NCI-H1105 treated with DMSO at 0.1 percent for 48 hours (cell line): ENCODE results near the gene NHSL2.
A peak's percentile ranks its signal among the peaks of the same experiment; 100 is the strongest.

Experiments
- DNase-seq: peaks from one replicate; lab custom pipeline; 2025; lab: John Stamatoyannopoulos, UW

Gene NHSL2

DNA sequence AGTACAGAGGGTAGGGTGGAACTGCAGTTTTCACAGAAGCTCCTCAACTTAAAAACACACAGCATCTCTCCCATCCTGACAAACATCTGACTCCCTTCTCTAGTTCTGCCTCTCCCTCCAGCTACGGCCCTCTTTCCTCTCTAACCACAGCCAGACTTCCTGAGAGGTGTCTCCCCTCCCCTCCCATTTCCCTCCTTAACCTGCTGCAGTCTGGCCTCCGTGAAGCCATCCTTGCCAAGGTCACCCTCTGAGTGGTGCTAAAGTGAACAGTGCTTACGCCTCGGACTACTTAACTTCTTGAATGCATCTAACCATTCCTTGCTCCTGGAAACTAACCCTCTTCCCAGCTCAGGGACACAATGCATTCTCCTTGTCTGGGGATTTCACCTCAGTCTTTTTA, 167.8 kb downstream of the NHSL2 start:
- no peak for DNase-seq

DNA sequence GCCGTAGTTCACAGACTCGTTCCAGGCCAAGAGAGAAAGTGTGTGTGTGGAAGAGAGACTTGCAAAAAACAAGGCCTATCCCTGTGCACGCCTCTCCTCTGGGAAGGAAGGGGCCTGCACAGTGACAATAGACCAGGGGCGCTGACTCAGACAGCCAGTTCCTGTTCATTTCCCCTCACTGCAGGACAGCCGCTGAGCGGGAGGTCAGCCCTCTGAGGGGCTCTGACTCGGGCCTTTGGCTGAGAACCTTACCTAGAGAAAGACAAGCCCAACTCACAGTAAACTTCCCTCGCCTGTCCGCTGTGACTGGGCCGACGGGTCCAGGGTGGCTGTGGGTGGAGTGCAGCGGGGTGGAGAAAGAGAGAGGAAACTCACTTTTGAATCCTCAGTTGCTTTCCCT, 169.0 kb downstream of the NHSL2 start:
- DNase-seq: no peak

DNA sequence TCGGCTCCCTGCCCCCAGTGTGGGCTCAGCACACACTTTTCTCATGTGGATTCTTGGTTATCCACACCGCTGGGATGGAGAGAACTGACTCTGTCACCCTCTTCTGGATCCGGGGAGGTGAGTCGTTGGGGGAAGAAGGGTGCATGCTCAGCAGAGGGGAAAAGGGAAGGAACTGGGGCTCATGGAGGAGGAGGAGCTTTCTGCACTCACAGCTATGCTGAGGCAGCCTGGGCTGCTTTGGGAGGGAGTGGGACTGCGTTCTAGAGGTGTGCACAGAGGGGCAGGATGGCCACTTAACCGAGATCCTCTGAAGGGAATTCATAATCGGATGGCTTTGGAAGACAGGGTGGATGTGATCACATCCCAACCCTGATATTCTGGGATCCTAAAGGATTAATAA, 169.5 kb downstream of the NHSL2 start:
- no peak for DNase-seq

DNA sequence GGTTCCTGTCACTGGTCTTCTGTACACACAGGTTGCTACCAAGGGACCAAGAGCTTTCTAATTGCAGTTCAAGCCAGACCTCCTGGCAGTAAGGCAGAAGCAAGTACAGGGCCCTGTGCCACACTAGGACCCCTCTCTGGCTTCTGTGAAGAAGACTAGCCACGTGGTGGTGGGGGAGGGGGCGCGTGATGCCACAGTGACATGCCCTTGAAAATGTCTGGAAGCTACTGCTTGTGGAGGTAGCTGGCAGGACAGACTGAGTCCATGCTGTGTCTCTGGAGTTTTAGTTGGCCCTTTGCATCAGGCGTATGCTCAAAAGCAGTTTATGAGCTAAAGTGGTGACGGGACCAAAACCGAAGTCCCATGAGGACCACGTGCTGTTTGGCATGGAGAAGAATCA, 170.2 kb downstream of the NHSL2 start:
- DNase-seq: no peak

DNA sequence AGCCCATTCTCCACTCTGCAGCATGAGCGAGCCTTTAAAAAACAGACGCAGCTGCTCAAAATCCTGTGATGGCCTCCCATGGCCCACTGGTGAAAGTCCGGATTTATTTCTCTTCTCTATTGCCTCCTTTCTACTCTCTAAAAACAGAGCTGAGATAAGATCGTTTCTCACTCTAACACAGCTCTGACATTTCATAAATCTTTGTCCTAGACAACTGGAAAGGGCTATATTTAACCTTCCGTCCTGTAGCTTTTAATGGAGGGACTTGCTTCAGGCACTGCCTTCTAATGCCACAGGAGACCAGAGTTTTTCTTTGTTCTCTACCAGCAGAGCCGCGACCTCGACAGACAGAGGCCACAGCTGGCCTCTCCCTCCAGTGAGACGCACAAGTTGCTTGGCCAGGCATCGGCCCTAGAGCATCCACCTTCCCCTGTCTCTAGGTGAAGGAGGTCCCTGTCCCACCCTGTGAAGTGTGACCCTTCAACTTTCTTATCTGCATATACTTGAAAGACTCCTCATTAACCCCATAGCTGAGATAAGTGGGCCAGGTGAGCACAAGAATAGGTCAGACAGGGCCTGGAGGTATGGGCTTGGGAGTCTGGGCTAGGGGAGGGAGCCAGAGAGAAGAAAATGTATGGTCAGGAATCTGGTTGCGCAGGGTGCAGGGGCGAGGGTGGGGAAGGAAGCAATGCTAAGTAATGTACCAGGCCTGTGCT, 171.1 kb downstream of the NHSL2 start:
- DNase-seq: no peak

DNA sequence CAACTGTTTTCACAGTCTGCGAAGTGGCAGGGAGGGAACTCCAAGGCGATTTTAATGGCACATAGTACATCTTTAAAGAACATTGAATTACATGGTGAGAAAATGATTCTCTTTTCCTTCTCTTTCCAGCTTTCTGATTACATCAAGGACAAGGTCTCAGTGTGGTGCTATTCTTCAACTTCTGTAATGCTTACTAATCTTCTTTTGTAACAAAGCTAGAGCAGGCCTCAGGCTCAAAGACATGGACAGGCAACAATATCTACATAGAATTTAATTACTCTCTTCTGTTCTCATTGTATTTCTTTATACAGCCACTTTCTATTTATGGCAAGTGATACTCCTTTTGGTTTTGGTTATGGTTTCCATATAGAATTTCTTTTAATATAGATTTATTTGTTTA, 172.6 kb downstream of the NHSL2 start:
- DNase-seq: no peak

DNA sequence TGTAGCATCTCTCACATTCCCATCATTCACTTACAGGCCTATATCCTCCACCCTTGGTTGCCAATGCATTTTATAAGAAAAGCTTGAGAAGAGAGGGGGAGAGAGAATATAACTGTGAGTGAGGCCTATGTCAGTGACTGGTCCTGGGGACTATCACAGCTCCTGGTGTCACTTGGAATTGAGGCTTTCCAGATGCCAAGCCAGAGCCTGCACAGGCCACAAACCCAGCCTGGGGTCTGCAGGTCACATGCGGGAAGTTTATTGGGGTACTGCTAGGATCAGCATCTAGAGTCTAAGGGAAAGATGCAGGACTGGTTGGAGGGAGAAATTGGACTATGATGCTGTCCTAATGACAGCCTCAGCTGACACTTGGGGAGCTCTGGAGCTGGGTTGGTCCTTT, 173.5 kb downstream of the NHSL2 start:
- DNase-seq: no peak

DNA sequence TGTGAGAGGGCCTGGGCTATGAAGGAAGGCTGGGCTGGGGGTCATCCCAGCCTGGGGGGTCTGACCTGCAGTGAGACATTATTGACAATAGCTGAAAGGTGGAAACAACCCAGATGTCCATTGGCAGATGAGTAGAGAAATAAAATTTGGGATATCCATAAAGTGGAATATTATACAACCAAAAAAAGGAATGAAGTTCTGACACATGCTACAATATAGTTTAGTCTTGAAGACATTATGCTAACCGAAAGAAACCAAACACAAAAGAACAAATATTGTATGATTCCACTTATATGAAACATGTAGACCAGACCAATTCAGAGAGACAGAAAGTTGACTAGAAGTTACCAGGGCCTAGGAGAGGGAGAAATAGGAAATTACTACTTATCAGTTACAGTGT, 176.3 kb downstream of the NHSL2 start:
- no peak for DNase-seq

DNA sequence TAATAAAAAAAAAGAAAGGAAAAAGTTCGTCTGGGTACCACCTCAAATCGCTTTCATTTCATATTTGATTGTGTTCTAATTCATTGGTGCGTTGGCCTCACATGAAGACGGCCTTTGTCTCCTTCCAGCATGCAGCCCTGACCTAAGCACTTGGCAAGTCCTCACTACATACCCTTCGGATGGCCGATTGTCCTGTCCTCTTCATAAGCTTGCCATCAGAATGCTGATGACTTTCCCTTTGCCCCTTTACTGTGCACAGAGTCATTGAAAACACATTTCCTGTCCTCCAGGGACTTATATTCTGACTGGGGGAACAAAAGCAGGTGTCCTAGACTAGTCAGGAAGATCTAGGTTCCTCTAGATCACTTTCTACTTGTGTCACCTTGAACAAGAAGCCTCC, 178.1 kb downstream of the NHSL2 start:
- no peak for DNase-seq

DNA sequence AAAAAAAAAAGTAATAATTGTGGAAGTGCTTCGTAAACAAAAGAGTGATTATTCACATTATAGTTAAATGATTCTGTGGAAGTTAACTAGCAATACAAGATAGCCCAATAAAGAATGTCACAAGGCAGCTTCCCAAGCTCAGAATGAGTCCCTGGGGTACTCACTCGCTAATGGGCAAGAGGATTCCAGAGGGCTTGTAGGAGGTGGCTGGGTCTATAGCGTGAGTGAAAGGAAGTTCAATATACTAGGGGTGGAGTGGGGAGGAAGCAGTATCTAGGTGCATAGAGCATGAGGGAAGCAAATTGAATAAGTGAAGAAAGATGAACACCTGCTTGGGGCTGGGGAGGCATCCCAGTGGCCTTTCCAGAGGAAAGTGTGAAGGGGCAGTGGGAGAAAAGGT, 178.6 kb downstream of the NHSL2 start:
- no peak for DNase-seq

DNA sequence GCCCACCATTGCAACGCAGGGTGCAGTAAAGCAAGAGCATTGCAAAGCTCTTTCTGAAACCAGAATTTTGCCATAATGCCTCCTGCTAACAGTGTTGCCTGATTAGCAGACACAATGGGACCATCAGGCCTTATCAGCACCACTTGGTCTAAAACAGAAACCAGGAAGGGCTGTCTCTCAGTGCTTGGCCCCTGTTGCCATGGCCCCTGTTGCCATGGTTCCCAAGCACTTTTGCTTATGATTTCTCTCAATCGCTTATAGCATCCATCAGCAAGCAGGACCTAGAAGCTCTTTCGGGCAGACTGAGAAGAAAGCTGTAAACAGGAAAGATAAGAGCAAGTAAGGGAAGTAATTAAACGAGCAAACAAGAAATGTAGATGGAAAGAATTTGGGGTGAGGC, 184.2 kb downstream of the NHSL2 start:
- peak; percentile 15 for DNase-seq

DNA sequence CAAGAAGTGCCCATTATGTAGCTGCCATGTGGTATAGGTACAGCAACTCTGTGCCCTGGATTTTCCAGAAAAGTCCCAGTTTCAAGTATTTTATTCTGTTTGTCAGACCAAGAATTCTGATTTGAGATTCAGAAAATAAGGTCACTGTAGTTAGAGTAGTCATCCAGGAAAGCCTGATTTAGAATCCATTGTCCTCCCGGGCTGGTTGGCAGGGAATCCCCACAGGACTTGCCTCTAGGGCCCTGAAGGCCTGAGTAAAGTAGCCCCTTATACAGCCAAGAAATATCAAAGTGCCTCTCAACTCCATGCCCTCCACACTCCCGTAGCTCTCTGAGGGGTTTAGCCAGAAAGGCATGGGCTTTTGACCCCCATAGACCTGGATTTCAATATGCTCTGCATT, 184.7 kb downstream of the NHSL2 start:
- DNase-seq: no peak

DNA sequence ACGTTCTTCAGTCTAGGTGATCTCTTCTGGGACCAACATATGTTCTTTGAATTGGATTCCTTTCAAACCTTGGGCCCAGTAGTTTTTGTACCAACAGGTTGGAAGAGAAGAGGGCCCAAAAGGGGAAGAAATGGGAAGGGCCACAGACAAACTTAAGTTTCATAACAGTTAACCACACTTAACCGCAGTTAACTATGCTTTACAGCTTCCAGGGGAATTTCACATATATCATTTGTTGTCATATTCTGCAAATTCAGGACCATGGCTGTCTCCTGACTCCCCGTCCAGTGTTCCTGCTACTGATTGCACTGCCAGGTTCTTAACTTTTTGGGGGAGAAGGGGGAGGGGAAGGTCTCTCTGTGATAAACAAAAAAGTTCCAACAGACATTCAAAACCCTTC, 186.5 kb downstream of the NHSL2 start:
- DNase-seq: no peak

DNA sequence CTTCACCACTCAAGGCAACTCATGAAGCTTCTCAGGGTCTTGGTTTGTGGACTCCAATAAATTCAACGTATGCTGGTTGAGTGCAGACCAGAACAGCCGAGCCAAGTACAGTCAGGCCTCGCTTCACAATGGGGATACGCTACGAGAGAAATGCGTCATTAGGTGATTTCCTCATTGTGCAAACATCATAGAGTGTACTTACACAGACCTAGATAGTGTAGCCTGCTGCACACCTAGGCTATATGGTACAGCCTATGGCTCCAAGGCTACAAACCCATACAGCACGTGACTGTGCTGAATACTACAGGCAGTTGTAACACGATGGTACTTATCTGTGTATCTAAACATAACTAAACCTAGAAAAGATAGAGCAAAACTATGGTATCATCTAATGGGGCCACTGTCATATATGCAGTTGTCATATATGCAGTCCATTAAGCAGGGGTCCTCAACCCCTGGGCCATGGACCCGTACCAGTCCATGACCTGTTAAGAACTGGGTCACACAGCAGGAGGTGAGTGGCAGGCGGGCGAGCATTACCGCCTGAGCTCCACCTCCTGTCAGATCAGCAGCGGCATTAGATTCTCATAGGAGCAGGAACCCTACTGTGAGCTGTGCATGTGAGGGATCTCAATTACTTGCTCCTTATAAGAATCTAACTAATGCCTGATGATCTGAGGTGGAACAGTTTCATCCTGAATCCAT, 189.6 kb downstream of the NHSL2 start:
- no peak for DNase-seq

DNA sequence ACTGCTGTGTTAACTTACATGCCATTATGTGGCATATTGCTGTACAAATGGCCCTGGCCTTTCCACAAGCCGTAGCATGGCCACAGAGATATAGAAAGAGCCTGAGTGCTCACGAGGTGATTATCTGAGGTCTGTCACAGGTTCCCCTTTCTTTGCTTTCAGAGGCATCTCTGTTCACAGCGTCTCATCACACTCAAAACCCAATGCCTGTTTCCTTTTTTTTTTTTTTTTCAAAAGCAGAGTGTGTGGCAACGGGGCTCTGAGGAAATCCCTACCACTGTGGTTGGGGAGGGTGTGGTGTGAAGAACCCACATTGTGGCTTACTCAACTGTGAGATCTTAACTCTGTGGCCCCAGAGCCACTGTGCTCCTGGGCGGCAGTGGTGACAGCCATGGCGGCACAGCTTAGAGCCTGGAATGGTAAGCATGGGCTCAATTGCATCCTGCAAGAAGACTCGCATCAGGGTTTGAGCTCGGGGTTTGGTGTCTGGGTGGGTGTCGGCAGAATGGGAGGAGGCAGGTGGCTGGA, 190.2 kb downstream of the NHSL2 start:
- DNase-seq: no peak

DNA sequence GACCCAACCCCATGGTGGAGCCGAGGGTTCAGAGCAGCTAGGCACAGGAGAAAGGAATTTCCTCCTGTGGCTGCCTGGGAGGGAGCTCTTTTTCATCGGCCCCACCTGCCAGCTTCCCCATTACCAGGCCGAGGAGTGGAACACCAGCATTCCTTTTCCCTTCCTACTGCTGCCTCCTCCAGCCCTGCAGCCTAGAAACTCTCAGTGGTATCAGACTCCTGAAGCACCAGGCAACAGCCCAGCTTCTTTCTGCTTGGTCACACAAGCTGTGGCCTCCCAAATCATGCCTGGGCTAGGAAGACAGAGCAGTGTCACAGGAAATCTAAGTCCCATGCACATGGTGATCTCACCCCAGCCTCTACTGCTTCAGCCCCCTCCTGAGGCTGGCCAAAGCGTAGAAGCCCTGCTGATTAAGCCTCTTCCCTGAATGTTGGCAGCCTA, 191.0 kb downstream of the NHSL2 start:
- no peak for DNase-seq

DNA sequence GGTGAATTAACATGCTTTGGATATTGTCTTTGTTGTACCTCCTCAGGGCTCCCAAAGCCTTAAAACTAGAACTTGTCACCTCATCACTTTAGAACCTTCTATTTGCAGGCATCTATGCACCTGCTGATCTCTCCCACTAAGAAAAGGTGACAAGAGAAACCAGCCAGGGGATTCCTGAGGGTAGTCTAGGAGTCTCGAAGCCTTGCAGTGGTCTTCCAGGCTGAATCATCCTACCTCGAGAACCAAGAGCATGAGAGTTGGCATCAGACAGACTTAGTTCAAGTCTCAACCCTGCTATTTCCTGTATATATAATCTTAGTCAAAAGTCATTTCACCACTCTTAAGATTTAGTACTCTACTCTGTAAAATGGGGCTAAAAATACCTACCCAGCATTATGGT, 191.5 kb downstream of the NHSL2 start:
- no peak for DNase-seq

DNA sequence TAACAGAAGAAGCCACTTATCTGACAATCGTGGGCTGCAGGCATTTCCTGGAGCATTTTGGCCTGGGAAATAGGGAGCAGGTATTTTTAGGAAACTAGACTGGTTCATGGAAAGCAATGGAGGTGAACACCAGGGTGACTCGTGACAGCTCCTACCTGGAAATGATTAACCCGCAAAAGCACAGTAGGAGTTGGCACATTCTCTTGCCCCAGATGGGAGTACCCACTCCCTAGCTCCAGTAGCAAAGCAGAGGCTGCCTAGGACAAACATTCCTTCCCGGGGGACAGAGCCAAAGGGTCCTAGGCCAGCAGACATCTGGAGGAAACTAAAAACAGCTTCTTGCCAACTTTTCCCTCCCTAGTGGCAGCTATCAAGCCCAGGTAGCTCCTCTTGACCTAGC, 192.1 kb downstream of the NHSL2 start:
- no peak for DNase-seq

DNA sequence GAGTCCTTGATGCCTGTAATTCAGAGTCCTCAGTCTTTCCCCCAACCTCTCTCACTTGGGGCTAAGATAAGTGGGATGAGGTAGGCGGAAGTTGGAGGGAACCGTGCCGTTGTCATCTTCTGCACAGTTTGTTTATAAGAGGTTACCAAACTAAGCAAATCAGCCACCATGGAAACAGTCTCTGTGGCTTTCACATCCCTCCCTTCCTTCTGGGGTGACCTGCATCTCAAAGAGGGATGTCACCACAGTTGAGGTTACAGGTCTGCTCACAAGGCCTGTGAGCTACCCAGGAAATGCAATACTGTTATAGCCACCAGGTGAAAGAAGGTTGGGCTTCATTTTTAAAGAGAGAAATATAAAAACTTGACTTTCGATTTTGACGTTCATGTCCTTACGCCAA, 194.8 kb downstream of the NHSL2 start:
- no peak for DNase-seq

DNA sequence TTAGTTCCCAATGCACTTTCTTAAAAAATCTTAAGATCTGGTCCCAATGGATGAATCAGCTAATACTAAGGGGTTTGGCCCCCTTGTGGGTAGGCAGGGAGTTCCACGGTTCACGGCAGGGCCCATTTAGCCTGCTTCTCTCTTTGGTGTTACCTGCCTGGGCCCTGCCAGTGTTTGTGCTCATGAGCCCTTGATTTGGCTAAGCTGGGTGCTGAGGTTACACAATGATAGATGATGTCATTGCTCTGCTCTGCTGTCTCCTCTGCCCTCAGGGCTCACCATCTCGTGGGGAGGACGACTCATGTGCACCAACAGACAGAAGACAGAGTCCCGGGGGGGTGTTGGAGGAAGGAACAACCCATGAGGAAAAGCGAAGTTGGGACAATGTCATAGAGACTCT, 196.7 kb downstream of the NHSL2 start:
- DNase-seq: no peak

DNA sequence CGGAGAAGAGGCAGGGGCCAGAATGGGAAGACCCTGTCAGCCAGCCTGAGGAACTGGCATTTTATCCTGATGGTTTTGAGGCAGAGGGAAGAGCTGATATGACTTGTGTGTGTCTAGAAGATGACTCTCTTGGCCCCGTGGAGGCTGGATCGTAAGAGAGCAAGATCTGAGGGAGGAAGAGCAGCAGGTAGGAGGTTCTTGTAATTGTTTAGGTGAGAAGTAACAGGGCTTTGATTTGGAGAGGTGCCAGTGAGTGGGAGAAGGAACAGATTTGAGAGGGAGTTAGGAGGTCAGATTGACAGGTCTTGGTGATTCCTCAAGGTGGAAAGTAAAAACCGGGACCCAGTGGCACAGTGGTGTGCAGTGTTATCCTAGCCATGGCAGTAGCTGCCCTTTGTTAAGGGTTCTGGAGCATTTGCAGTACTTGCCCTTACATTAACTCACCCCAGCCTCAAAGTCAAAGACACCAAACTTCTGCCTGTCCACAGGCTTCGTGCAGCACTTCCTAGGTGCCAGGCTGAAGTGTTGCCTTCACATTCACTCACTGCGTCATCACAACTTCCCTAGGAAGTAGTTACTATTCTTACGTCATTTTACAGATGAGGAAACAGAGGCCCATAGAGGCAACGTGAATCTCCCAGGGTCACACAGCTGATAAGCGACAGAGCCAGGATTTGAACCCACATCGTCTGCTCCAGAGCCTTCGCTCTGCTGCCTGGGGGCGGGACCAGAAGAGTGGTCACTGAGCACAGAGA, 197.4 kb downstream of the NHSL2 start:
- no peak for DNase-seq

DNA sequence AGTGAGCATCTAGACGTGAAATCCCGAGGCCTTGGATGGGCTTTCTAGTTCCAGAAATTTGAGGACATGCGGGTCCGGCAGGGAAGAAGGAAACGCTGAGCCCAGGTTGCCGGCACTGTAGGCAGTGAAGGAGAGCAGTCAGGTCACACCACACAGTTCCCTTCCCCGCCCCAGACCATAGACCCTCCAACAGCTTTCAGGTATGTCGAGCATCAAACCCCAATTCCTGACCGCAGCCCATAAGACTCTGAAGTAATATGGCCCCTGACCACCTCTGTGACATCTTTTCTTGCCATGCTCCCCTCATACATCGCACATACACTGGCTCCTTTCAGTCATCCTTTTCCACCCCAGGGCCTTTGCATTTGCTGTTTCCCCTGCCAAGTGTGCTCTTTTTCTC, 198.0 kb downstream of the NHSL2 start:
- no peak for DNase-seq
